ENCODE data around the gene HES5. TPM values are rescaled to one million over a fixed set of nuclear protein-coding genes. Genes with fewer than 3 reads are reported as not detected.

Gene HES5
- total RNA-seq, 1 donor from 2014 or later = not detected

DNA sequence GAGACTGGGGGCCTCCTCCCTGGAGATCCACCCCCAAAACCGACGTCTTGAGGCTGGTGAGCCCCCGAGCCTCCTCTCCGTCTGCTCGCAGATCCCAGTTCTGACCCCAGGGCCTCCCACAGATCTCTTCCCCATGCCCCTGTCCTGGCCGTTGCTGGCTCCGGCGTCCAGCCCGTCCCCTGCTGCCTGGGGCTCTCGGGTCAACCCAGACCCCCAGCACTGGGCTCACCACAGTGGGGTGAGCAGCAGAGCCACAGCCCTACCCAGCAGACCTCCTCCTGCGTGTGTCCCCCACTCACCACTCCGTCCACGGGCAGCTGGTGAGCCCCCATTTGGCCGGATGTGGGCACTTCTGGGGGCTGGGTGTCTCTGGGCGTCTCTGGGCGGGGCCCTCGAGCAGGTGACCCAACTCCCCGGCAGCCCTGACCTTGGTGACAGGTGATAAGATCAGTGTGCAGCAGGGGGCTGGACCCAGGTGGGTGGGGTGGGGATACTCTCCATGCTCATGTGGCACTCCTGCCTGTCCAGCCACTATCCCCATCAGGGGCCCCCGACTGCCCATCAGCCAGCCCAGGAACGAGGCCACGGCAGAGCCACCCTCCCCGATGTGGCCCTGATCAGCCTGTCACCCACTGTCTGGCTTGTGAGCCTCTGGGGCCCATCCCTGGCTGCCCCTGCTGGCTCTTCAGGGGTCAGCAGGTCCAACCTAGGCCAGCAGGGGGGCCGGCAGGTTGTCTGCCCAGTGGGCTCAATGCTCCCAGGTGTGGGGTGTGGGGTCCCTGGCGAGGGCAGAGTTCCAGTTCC lies 26.8 kb upstream of the HES5 start:
- Mint-ChIP-seq H3K9me3 (ENCODE audit: unreplicated experiment) (no peaks in the 10 kb centered on the region), H3K4me3 (ENCODE audit: unreplicated experiment) (no peak overlapping the region), H3K27me3 (ENCODE audit: unreplicated experiment) (peaks cover 7% of the 10 kb centered on the region), H3K36me3 (ENCODE audit: low read depth, unreplicated experiment) (no peaks in the 10 kb centered on the region), H3K4me1 (ENCODE audit: unreplicated experiment) (no peaks in the 10 kb centered on the region), H3K27ac (ENCODE audit: unreplicated experiment) (no peak overlapping the region)
- no peak for DNase-seq (ENCODE audit: low spot score)
- TF ChIP-seq, protein P1, sequence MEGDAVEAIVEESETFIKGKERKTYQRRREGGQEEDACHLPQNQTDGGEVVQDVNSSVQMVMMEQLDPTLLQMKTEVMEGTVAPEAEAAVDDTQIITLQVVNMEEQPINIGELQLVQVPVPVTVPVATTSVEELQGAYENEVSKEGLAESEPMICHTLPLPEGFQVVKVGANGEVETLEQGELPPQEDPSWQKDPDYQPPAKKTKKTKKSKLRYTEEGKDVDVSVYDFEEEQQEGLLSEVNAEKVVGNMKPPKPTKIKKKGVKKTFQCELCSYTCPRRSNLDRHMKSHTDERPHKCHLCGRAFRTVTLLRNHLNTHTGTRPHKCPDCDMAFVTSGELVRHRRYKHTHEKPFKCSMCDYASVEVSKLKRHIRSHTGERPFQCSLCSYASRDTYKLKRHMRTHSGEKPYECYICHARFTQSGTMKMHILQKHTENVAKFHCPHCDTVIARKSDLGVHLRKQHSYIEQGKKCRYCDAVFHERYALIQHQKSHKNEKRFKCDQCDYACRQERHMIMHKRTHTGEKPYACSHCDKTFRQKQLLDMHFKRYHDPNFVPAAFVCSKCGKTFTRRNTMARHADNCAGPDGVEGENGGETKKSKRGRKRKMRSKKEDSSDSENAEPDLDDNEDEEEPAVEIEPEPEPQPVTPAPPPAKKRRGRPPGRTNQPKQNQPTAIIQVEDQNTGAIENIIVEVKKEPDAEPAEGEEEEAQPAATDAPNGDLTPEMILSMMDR (IDR thresholded peaks at IDR 0.05; ENCODE audit: unreplicated experiment) = no peak

DNA sequence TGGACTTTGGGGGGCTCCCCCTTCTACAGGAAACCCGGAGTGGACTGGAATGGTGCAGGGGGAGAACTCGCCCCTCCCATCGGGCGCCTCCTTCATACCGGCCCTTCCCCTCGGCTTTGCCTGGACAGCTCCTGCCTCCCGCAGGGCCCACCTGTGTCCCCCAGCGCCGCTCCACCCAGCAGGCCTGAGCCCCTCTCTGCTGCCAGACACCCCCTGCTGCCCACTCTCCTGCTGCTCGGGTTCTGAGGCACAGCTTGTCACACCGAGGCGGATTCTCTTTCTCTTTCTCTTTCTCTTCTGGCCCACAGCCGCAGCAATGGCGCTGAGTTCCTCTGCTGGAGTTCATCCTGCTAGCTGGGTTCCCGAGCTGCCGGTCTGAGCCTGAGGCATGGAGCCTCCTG lies 26.2 kb upstream of the HES5 start, which contains the start of gene TNFRSF14:
Gene TNFRSF14 (plus strand): TSS at position 95 of the 401 bp plus-strand sequence. CDS start 294 bp downstream, at position 389.
- Mint-ChIP-seq H3K9me3 (ENCODE audit: unreplicated experiment) (no peaks in the 10 kb centered on the region), H3K27ac (ENCODE audit: unreplicated experiment) (no peak within 1 kb of the TSS), H3K36me3 (ENCODE audit: low read depth, unreplicated experiment) (no peaks in the 10 kb centered on the region), H3K4me3 (ENCODE audit: unreplicated experiment) (no peak within 1 kb of the TSS), H3K4me1 (ENCODE audit: unreplicated experiment) (no peaks in the 10 kb centered on the region), H3K27me3 (ENCODE audit: unreplicated experiment) (peaks cover 7% of the 10 kb centered on the region)
- TF ChIP-seq, protein P1 (IDR thresholded peaks at IDR 0.05; ENCODE audit: unreplicated experiment) = no peak
- DNase-seq (ENCODE audit: low spot score) = no peak

DNA sequence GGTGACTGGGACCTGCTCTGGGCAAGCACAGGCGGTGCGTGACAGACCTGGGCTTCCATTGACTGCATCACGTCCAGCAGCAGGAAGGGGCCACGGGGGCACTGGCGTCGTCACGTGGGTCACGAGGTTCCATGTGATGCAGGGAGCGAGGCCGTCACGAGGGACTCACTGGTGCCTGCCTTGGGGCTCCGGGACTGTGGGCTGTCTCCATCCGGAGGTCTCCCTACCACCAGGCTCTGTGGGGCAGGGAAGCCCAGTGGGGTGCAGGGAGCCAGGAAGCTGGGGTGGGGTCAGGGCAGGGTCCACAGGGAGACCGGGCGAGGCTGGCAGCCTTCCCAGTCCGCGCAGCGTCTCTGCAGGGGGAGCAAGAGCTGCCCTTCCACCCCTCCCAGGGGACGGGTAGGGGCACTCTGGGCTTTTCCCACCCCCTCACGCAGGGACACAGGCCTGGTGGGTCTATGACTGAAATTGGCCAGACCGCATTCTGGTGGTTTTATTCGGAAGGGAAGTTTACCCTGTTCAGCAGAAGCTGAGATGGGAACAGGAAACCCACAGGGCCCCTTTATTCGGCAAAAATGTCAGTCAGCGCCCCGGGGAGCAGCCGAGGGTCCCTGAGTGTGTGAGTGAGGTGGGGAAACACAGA lies 25.7 kb upstream of the HES5 start:
- Mint-ChIP-seq H3K9me3 (ENCODE audit: unreplicated experiment) (no peaks in the 10 kb centered on the region), H3K27me3 (ENCODE audit: unreplicated experiment) (peaks cover 7% of the 10 kb centered on the region), H3K36me3 (ENCODE audit: low read depth, unreplicated experiment) (no peaks in the 10 kb centered on the region), H3K4me1 (ENCODE audit: unreplicated experiment) (no peaks in the 10 kb centered on the region), H3K27ac (ENCODE audit: unreplicated experiment) (no peak overlapping the region), H3K4me3 (ENCODE audit: unreplicated experiment) (no peak overlapping the region)
- no peak for DNase-seq (ENCODE audit: low spot score)
- TF ChIP-seq, protein P1 (IDR thresholded peaks at IDR 0.05; ENCODE audit: unreplicated experiment) = no peak

DNA sequence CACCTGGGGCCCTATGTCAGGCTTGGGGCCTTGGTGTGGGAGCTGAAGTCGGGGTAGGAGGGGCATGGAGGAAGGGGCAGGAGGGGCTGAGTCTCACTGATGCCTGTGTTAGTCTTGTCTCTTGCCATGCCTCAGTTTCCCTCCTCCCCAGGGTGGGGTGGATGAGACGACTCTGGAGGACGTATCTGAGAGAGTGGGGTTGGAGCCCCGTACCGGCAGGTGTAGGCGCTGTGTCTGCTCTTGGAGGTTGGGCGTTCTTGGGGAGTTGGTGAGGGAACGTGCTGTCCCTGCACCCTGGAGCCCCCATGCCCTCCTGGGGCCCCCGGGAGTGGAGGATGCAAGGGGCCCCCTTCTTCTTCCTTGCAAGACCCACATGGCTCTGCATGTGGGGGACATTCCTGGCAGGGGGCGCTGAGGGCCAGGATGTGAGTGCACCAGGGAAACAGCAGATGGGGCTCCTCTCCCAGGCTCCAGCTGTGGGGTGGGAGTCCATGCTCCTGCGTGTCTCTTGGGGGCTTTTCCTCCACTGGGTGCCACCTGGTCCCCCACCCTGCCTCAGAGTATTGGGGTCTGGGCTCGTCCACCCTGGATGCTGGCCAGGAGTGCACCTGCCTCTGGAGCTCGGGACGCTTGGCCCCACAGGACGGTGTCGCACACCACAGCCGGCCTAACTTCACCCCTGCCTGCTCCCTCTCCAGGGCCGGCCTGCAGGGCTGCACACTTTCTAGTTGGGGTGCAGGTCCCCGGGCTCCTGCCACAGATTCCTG lies 24.7 kb upstream of the HES5 start:
- no peaks in the 10 kb centered on the region for H3K4me1 Mint-ChIP-seq (ENCODE audit: unreplicated experiment)
- no peaks in the 10 kb centered on the region for H3K36me3 Mint-ChIP-seq (ENCODE audit: low read depth, unreplicated experiment)
- TF ChIP-seq, protein P1 (IDR thresholded peaks at IDR 0.05; ENCODE audit: unreplicated experiment) = no peak
- no peak for DNase-seq (ENCODE audit: low spot score)
- H3K9me3 Mint-ChIP-seq (ENCODE audit: unreplicated experiment) = no peaks in the 10 kb centered on the region
- H3K27ac Mint-ChIP-seq (ENCODE audit: unreplicated experiment) = no peak overlapping the region
- H3K27me3 Mint-ChIP-seq (ENCODE audit: unreplicated experiment) = peaks cover 7% of the 10 kb centered on the region
- no peak overlapping the region for H3K4me3 Mint-ChIP-seq (ENCODE audit: unreplicated experiment)

Measured in endothelial cell (in vitro differentiated cells).